Measurements from ENCODE around the gene TRAF3. TPM values are rescaled to one million over a fixed set of nuclear protein-coding genes. Genes with fewer than 3 reads are reported as not detected.

Gene TRAF3
- total RNA-seq, 4 donors from 2014 or later: 15.9 to 24.9 (median 18.6) TPM

- no peaks in the 10 kb centered on the region for H3K9me3 ChIP-seq
- H3K36me3 ChIP-seq: peaks cover 9 to 26% of the 10 kb centered on the region in 2 donors
- H3K27me3 ChIP-seq: no peaks in the 10 kb centered on the region
- WGBS, 2 donors: 93 to 94% methylated on average over 15 to 19 of the region's 22 CpGs
- no peak overlapping the region for H3K27ac ChIP-seq
- no peak overlapping the region for H3K4me3 ChIP-seq (replicated peaks in 1 of 3)
- peaks cover 20 to 27% of the 10 kb centered on the region in 2 donors for H3K4me1 ChIP-seq
- DNase-seq: no peak
- intact Hi-C loops (cut with DNase I): no loop called here
- no peak for TF ChIP-seq CTCF (IDR thresholded peaks at IDR 0.05)
- no peak for TF ChIP-seq POLR2A (IDR thresholded peaks at IDR 0.05)
Measured at GRCh38 chr14:102937331-102938175, 160.3 kb downstream of the TRAF3 start.

GRCh38 chr14:102938191-102938590, 160.9 kb downstream of the TRAF3 start:
- intact Hi-C loops (cut with DNase I): no loop called here
- Histone ChIP-seq H3K4me3 (replicated peaks in 1 of 3) (no peak overlapping the region), H3K36me3 (peaks cover 12 to 28% of the 10 kb centered on the region in 2 donors), H3K4me1 (peaks cover 20 to 33% of the 10 kb centered on the region in 2 donors), H3K9me3 (no peaks in the 10 kb centered on the region), H3K27me3 (no peaks in the 10 kb centered on the region), H3K27ac (no peak overlapping the region)
- WGBS, 2 donors: 97 to 100% methylated on average over 8 to 9 of the region's 12 CpGs
- TF ChIP-seq POLR2A (IDR thresholded peaks at IDR 0.05) (no peak), CTCF (IDR thresholded peaks at IDR 0.05) (no peak)
- DNase-seq: no peak

GRCh38 chr14:102939329-102939728, 162.1 kb downstream of the TRAF3 start:
- intact Hi-C loops (cut with DNase I): no loop called here
- TF ChIP-seq POLR2A (IDR thresholded peaks at IDR 0.05) (no peak), CTCF (IDR thresholded peaks at IDR 0.05) (no peak)
- H3K9me3 ChIP-seq: no peaks in the 10 kb centered on the region
- no peak overlapping the region for H3K4me3 ChIP-seq (replicated peaks in 1 of 3)
- peaks cover 20 to 33% of the 10 kb centered on the region in 2 donors for H3K4me1 ChIP-seq
- no peaks in the 10 kb centered on the region for H3K27me3 ChIP-seq
- DNase-seq: no peak
- H3K36me3 ChIP-seq: peaks cover 15 to 34% of the 10 kb centered on the region in 2 donors
- WGBS, 2 donors: 94 to 97% methylated on average over 8 to 11 of the region's 18 CpGs
- H3K27ac ChIP-seq: peak overlapping the region in 1 of 3 donors; percentile 59

GRCh38 chr14:102939820-102940561, 162.7 kb downstream of the TRAF3 start:
- Histone ChIP-seq H3K27me3 (no peaks in the 10 kb centered on the region), H3K4me1 (peaks cover 20 to 33% of the 10 kb centered on the region in 2 donors), H3K4me3 (replicated peaks in 1 of 3) (no peak overlapping the region), H3K27ac (peak overlapping the region in 2 of 3 donors; percentile 71 to 90), H3K36me3 (peaks cover 20 to 40% of the 10 kb centered on the region in 2 donors), H3K9me3 (no peaks in the 10 kb centered on the region)
- peak; percentile 89 to 95 for DNase-seq
- intact Hi-C loops (cut with DNase I): no loop called here
- no peak for TF ChIP-seq CTCF (IDR thresholded peaks at IDR 0.05)
- TF ChIP-seq POLR2A (IDR thresholded peaks at IDR 0.05): peak in 1 of 2 donors; percentile 7
- 77 to 88% methylated on average over 33 to 43 of the region's 43 CpGs for WGBS, 2 donors

Measured in thyroid gland (tissue), 4 donors.